Neural progenitor cell (in vitro differentiated cells): ENCODE results near the gene PLXNC1. TPM values are rescaled to one million over a fixed set of nuclear protein-coding genes. Genes with fewer than 3 reads are reported as not detected.

ENCODE experiments used
- DNase-seq: peaks from one replicate; pipeline ENCODE4 v3.0.0-alpha.2; 2016; ENCODE audit warnings: low spot score
- H2AFZ ChIP-seq: fragments of 200-600 bp; sonication (generic); replicated peaks from 2 replicates; pipeline ENCODE4 v1.6.1; 2016; ENCODE audit warnings: antibody characterized with exemption
- H3F3A ChIP-seq: fragments of 200-600 bp; sonication (generic); 2 replicates; pipeline ENCODE4 v1.6.1; 2016; ENCODE audit warnings: antibody characterized with exemption, low read depth
- H3K27ac ChIP-seq: fragments of 200-600 bp; sonication (generic); 2 replicates; pipeline ENCODE4 v1.5.1; 2016; ENCODE audit warnings: mild to moderate bottlenecking
- H3K27me3 ChIP-seq: fragments of 200-600 bp; sonication (generic); 2 replicates; pipeline ENCODE4 v1.6.1; 2016; ENCODE audit warnings: mild to moderate bottlenecking, moderate library complexity
- H3K36me3 ChIP-seq: fragments of 200-600 bp; sonication (generic); 2 replicates; pipeline ENCODE4 v1.5.1; 2016
- H3K4me1 ChIP-seq: fragments of 200-600 bp; sonication (generic); 2 replicates; pipeline ENCODE4 v1.6.1; 2016; ENCODE audit warnings: mixed run types
- H3K4me2 ChIP-seq: fragments of 200-600 bp; sonication (generic); 2 replicates; pipeline ENCODE4 v1.6.1; 2016
- H3K4me3 ChIP-seq: fragments of 200-600 bp; sonication (generic); 2 replicates; pipeline ENCODE4 v1.5.1; 2016
- H3K79me2 ChIP-seq: fragments of 200-600 bp; sonication (generic); 2 replicates; pipeline ENCODE4 v1.6.1; 2016; ENCODE audit warnings: low read depth
- H3K9ac ChIP-seq: fragments of 200-600 bp; sonication (generic); 2 replicates; pipeline ENCODE4 v1.6.1; 2016
- H3K9me3 ChIP-seq: fragments of 200-600 bp; sonication (generic); 2 replicates; pipeline ENCODE4 v1.5.1; 2016; ENCODE audit warnings: low read depth
- H4K20me1 ChIP-seq: fragments of 200-600 bp; sonication (generic); 2 replicates; pipeline ENCODE4 v1.6.1; 2016; ENCODE audit warnings: low read depth
- H3K27ac Mint-ChIP-seq: 3 replicates; pipeline ENCODE4 v1.8.0; 2021; ENCODE audit warnings: mixed read lengths
- H3K27me3 Mint-ChIP-seq: 2 replicates; pipeline ENCODE4 v1.8.0; 2022; ENCODE audit warnings: low read depth, mild to moderate bottlenecking, inconsistent platforms, moderate library complexity, mixed read lengths; ENCODE audit not compliant: insufficient read depth
- H3K36me3 Mint-ChIP-seq: 3 replicates; pipeline ENCODE4 v1.8.0; 2021; ENCODE audit warnings: mixed read lengths
- H3K4me1 Mint-ChIP-seq: 3 replicates; pipeline ENCODE4 v1.8.0; 2021; ENCODE audit warnings: mixed read lengths
- H3K4me3 Mint-ChIP-seq: 3 replicates; pipeline ENCODE4 v1.8.0; 2021; ENCODE audit warnings: mild to moderate bottlenecking, moderate library complexity, mixed read lengths
- H3K9me3 Mint-ChIP-seq: 3 replicates; pipeline ENCODE4 v1.8.0; 2020; ENCODE audit warnings: mixed read lengths
- EZH2 ChIP-seq: fragments of 200-600 bp; sonication (generic); IDR thresholded peaks from 2 replicates; pipeline ENCODE4 v1.6.1; 2017; ENCODE audit warnings: antibody characterized with exemption, mild to moderate bottlenecking, moderate library complexity
- EZH2phosphoT487 ChIP-seq: fragments of 200-600 bp; sonication (generic); IDR thresholded peaks from 2 replicates; pipeline ENCODE4 v1.6.1; 2017; ENCODE audit warnings: antibody characterized with exemption
- total RNA-seq: library from RNA; depleted of rRNA; stranded (reverse); fragments of >200 nt; gene quantifications from 2 replicates; pipeline ENCODE4 v1.2.3, GENCODE V29; 2015; ENCODE audit warnings: low replicate concordance
- TF ChIP-seq, protein P1 (sequence below): fragments of 200-600 bp; sonication (generic); IDR thresholded peaks from 2 replicates; pipeline ENCODE4 v1.5.1; 2017; ENCODE audit warnings: antibody characterized with exemption, mild to moderate bottlenecking

Gene PLXNC1
- total RNA-seq, 1 donor from 2014 or later: 16.7 TPM

DNA sequence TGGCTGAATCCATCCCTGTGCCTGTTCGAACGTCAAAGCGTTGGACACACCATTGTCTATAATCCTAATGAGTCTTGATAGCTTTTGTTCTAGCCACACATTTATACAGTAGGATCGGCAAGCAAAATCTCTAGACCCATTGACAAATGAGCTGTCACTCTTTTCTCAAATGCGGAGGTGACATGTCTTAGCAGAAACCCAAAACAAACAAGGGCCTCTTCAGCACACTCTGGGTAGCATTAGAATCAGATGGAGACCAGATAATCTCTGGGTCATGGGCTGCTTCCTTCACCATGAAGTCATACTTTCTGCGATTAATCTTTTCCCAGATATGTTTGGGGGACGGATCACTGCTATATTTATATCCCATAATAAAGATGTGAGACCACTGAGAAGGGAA is 100.2 kb downstream of the PLXNC1 start:
- H3K36me3 ChIP-seq: no peaks in the 10 kb centered on the region
- H3K27ac Mint-ChIP-seq: no peak overlapping the region
- no peaks in the 10 kb centered on the region for H3K79me2 ChIP-seq

DNA sequence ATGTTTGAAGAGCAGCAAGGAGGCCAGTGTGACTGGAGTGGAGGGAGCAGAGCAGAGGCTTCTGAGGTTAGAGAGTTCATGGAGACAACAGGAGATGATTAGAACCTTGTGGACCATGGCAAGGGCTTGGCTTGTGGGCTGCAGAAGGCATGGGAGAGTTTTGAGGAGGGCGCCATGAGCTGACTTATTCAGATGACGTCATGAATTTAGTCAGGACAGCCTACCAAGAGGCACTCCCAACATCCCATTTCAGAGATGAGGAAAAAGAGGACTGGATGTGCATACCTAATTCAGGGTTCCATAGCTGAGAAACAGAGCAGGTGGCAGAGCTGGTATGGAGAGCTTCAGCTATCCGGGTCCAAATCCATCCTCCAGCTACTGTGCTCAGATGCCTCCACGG is 101.8 kb downstream of the PLXNC1 start:
- no peak for DNase-seq
- Mint-ChIP-seq H3K36me3 (peaks cover 30% of the 10 kb centered on the region), H3K27ac (no peak overlapping the region), H3K4me3 (no peak overlapping the region), H3K9me3 (no peaks in the 10 kb centered on the region), H3K4me1 (peaks cover 40% of the 10 kb centered on the region), H3K27me3 (peaks cover 2% of the 10 kb centered on the region)
- H3K36me3 ChIP-seq: no peaks in the 10 kb centered on the region
- H3K9me3 ChIP-seq: no peaks in the 10 kb centered on the region
- no peaks in the 10 kb centered on the region for H3K27me3 ChIP-seq
- H3K4me1 ChIP-seq: peaks cover 46% of the 10 kb centered on the region
- H2AFZ ChIP-seq: no peak overlapping the region
- TF ChIP-seq, protein P1, sequence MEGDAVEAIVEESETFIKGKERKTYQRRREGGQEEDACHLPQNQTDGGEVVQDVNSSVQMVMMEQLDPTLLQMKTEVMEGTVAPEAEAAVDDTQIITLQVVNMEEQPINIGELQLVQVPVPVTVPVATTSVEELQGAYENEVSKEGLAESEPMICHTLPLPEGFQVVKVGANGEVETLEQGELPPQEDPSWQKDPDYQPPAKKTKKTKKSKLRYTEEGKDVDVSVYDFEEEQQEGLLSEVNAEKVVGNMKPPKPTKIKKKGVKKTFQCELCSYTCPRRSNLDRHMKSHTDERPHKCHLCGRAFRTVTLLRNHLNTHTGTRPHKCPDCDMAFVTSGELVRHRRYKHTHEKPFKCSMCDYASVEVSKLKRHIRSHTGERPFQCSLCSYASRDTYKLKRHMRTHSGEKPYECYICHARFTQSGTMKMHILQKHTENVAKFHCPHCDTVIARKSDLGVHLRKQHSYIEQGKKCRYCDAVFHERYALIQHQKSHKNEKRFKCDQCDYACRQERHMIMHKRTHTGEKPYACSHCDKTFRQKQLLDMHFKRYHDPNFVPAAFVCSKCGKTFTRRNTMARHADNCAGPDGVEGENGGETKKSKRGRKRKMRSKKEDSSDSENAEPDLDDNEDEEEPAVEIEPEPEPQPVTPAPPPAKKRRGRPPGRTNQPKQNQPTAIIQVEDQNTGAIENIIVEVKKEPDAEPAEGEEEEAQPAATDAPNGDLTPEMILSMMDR: no peak
- no peak for TF ChIP-seq EZH2
- H3K4me2 ChIP-seq: no peak overlapping the region
- no peak overlapping the region for H3K27ac ChIP-seq
- no peak overlapping the region for H3K4me3 ChIP-seq
- no peak overlapping the region for H3K9ac ChIP-seq
- H3K79me2 ChIP-seq: no peaks in the 10 kb centered on the region
- H3F3A ChIP-seq: peaks cover 30% of the 10 kb centered on the region
- no peaks in the 10 kb centered on the region for H4K20me1 ChIP-seq

More for the DNA sequence above, 100.2 kb downstream of the PLXNC1 start:
- no peaks in the 10 kb centered on the region for H3K27me3 ChIP-seq
- H3K27me3 Mint-ChIP-seq: peaks cover 2% of the 10 kb centered on the region
- peaks cover 34% of the 10 kb centered on the region for H3K4me1 ChIP-seq
- H3K4me2 ChIP-seq: no peak overlapping the region
- no peak overlapping the region for H2AFZ ChIP-seq
- no peak overlapping the region for H3K9ac ChIP-seq
- TF ChIP-seq EZH2 (no peak), EZH2phosphoT487 (no peak)
- TF ChIP-seq, protein P1: no peak
- H3K4me3 Mint-ChIP-seq: no peak overlapping the region
- H4K20me1 ChIP-seq: no peaks in the 10 kb centered on the region
- peaks cover 42% of the 10 kb centered on the region for H3K4me1 Mint-ChIP-seq
- H3K36me3 Mint-ChIP-seq: peaks cover 30% of the 10 kb centered on the region
- no peak overlapping the region for H3K27ac ChIP-seq
- no peak for DNase-seq
- peaks cover 30% of the 10 kb centered on the region for H3F3A ChIP-seq
- no peaks in the 10 kb centered on the region for H3K9me3 ChIP-seq
- no peaks in the 10 kb centered on the region for H3K9me3 Mint-ChIP-seq
- H3K4me3 ChIP-seq: no peak overlapping the region

DNA sequence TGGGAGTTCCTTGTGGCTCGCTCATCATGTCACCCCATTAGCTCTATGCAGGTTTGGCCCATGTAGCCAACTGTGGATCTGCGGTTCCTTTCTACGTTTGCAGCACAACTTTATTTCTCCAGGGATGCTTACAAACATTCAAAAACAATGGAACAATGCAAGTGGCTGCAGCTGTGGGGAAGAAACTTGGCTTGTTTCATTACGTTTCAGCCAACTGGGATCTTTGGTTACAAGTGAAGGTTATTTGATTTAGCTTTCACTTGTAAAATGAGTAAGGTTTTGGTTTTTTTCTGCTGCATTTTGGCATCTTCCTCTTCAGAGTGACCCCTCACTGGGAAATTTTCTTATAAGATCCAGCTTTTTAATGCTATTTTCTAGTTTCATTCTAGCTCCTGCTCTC is 105.9 kb downstream of the PLXNC1 start:
- no peaks in the 10 kb centered on the region for H3K36me3 ChIP-seq
- no peak overlapping the region for H3K27ac ChIP-seq
- no peaks in the 10 kb centered on the region for H3K79me2 ChIP-seq
- TF ChIP-seq EZH2 (no peak), EZH2phosphoT487 (no peak)
- TF ChIP-seq, protein P1: no peak
- H3K4me2 ChIP-seq: no peak overlapping the region
- no peaks in the 10 kb centered on the region for H3F3A ChIP-seq
- H3K36me3 Mint-ChIP-seq: peaks cover 33% of the 10 kb centered on the region
- H3K27ac Mint-ChIP-seq: peak overlapping the region; percentile 6
- H3K9me3 ChIP-seq: no peaks in the 10 kb centered on the region
- DNase-seq: no peak
- H3K27me3 ChIP-seq: no peaks in the 10 kb centered on the region
- no peaks in the 10 kb centered on the region for H4K20me1 ChIP-seq
- H3K4me3 ChIP-seq: no peak overlapping the region
- peaks cover 3% of the 10 kb centered on the region for H3K27me3 Mint-ChIP-seq
- no peak overlapping the region for H3K4me3 Mint-ChIP-seq
- H3K4me1 ChIP-seq: peaks cover 23% of the 10 kb centered on the region
- no peak overlapping the region for H3K9ac ChIP-seq
- no peak overlapping the region for H2AFZ ChIP-seq
- no peaks in the 10 kb centered on the region for H3K9me3 Mint-ChIP-seq
- peaks cover 4% of the 10 kb centered on the region for H3K4me1 Mint-ChIP-seq

DNA sequence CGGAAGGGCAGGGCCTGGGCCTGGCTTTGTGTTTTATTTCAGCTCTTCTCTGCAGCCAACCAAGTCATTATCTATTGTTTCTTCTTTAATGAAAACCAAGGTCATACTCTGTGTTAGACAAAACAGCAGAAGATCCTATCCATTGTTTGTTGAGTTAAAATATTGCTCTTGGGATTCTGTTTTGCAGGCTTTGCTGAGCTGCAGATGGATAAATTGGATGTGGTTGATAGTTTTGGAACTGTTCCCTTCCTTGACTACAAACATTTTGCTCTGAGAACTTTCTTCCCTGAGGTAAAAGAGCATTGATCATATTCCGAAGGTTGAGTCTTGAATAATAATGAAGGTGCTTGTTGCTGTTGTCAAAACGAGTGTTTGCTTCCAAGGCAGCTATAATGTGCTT is 106.6 kb downstream of the PLXNC1 start:
- no peaks in the 10 kb centered on the region for H3K4me1 Mint-ChIP-seq
- no peak overlapping the region for H3K4me3 ChIP-seq
- H3K27ac Mint-ChIP-seq: no peak overlapping the region
- peaks cover 2% of the 10 kb centered on the region for H3K27me3 Mint-ChIP-seq
- H2AFZ ChIP-seq: no peak overlapping the region
- no peaks in the 10 kb centered on the region for H3K36me3 ChIP-seq
- no peaks in the 10 kb centered on the region for H3K9me3 ChIP-seq
- no peak for DNase-seq
- peaks cover 5% of the 10 kb centered on the region for H3F3A ChIP-seq
- no peak overlapping the region for H3K9ac ChIP-seq
- no peaks in the 10 kb centered on the region for H3K27me3 ChIP-seq
- peaks cover 23% of the 10 kb centered on the region for H3K4me1 ChIP-seq
- H3K36me3 Mint-ChIP-seq: peaks cover 29% of the 10 kb centered on the region
- no peak for TF ChIP-seq EZH2
- TF ChIP-seq EZH2phosphoT487: no peak
- TF ChIP-seq, protein P1: no peak
- H3K4me2 ChIP-seq: peak overlapping the region; percentile 9
- no peak overlapping the region for H3K4me3 Mint-ChIP-seq
- no peaks in the 10 kb centered on the region for H3K9me3 Mint-ChIP-seq
- no peaks in the 10 kb centered on the region for H3K79me2 ChIP-seq
- H4K20me1 ChIP-seq: no peaks in the 10 kb centered on the region
- H3K27ac ChIP-seq: no peak overlapping the region
